Muscle of leg (tissue), 11 donors: ENCODE results near the gene PTP4A2. TPM values are rescaled to one million over a fixed set of nuclear protein-coding genes. Genes with fewer than 3 reads are reported as not detected.
A peak's percentile ranks its signal among the peaks of the same experiment; 100 is the strongest.

ENCODE experiments used
- DNase-seq: peaks from one replicate; pipeline ENCODE4 v3.0.0; 2013
- H3K27ac ChIP-seq: one replicate; pipeline ENCODE4 v1.5.1; 2013; ENCODE audit warnings: mild to moderate bottlenecking, low read length, control low read depth
- H3K27me3 ChIP-seq: one replicate; pipeline ENCODE4 v1.6.1; 2013; ENCODE audit warnings: low read length; ENCODE audit not compliant: control insufficient read depth, insufficient read depth
- H3K36me3 ChIP-seq: one replicate; pipeline ENCODE4 v1.6.1; 2013; ENCODE audit warnings: low read length; ENCODE audit not compliant: control insufficient read depth, insufficient read depth
- H3K4me1 ChIP-seq: one replicate; pipeline ENCODE4 v1.6.1; 2013; ENCODE audit warnings: low read length; ENCODE audit not compliant: control insufficient read depth, insufficient read depth
- H3K4me3 ChIP-seq: one replicate; pipeline ENCODE4 v1.5.1; 2013; ENCODE audit warnings: low read length, control low read depth
- H3K9me3 ChIP-seq: replicated peaks from 2 replicates; pipeline ENCODE4 v1.6.1; 2013; ENCODE audit warnings: low read depth, low read length; ENCODE audit not compliant: control insufficient read depth
- WGBS: methylation state at CpG from one replicate; pipeline ENCODE4 v1.1.5; 2013; ENCODE audit warnings: missing lambda C conversion rate; ENCODE audit not compliant: insufficient coverage; 5-methylcytosine and 5-hydroxymethylcytosine counted together
- polyA plus RNA-seq, 8 donors: library from polyadenylated mRNA; unstranded; fragments of 120-200 nt; gene quantifications; one replicate each; pipeline versions ENCODE4 v1.2.1 to v1.2.3, GENCODE V29; 2013; ENCODE audit warnings: inconsistent platforms in 1 of 8, low replicate concordance in 1 of 8; ENCODE audit not compliant: insufficient read length in 8 of 8, insufficient read depth in 1 of 8
- total RNA-seq: library from RNA; stranded (reverse); fragments of 120-200 nt; gene quantifications from one replicate; pipeline ENCODE4 v1.2.4, GENCODE V29; 2013

The PTP4A2 gene
- total and polyA plus RNA-seq, 9 donors, result 147 to 260 (median 203) TPM

- H3K4me1 ChIP-seq, result peaks cover 31% of the 10 kb centered on the region
- H3K4me3 ChIP-seq, result peak overlapping the region; percentile 86
- no peak for DNase-seq
- no CpG with 5 or more reads among the region's 2 CpGs for whole genome bisulfite sequencing
- peak overlapping the region; percentile 94 for H3K27ac ChIP-seq
- no peaks in the 10 kb centered on the region for H3K36me3 ChIP-seq
- no peaks in the 10 kb centered on the region for H3K9me3 ChIP-seq
- H3K27me3 ChIP-seq, result no peaks in the 10 kb centered on the region
These were observed 1.2 kb downstream of the PTP4A2 start for GRCh38 chr1:31936981-31937299.

GRCh38 chr1:31936278-31936980, 1.7 kb downstream of the PTP4A2 start:
- Histone ChIP-seq H3K9me3 (no peaks in the 10 kb centered on the region), H3K27me3 (no peaks in the 10 kb centered on the region), H3K4me3 (peak overlapping the region; percentile 86), H3K36me3 (no peaks in the 10 kb centered on the region), H3K27ac (peak overlapping the region; percentile 94), H3K4me1 (peaks cover 31% of the 10 kb centered on the region)
- WGBS, result 13% methylated on average over 2 of the region's 8 CpGs
- DNase-seq, result peak; percentile 54

GRCh38 chr1:31934706-31935629, 3.2 kb downstream of the PTP4A2 start:
- H3K4me1 ChIP-seq, result peaks cover 30% of the 10 kb centered on the region
- no peaks in the 10 kb centered on the region for H3K27me3 ChIP-seq
- WGBS, result 21% methylated on average over 3 of the region's 8 CpGs
- no peak for DNase-seq
- H3K4me3 ChIP-seq, result no peak overlapping the region
- H3K27ac ChIP-seq, result peak overlapping the region; percentile 54
- no peaks in the 10 kb centered on the region for H3K9me3 ChIP-seq
- no peaks in the 10 kb centered on the region for H3K36me3 ChIP-seq

GRCh38 chr1:31932491-31933316, 5.5 kb downstream of the PTP4A2 start:
- peaks cover 2% of the 10 kb centered on the region for H3K36me3 ChIP-seq
- no peak overlapping the region for H3K4me3 ChIP-seq
- H3K4me1 ChIP-seq, result peaks cover 19% of the 10 kb centered on the region
- WGBS, result no CpG with 5 or more reads among the region's 6 CpGs
- no peak for DNase-seq
- H3K27ac ChIP-seq, result peak overlapping the region; percentile 70
- no peaks in the 10 kb centered on the region for H3K9me3 ChIP-seq
- no peaks in the 10 kb centered on the region for H3K27me3 ChIP-seq

- Histone ChIP-seq H3K4me3 (no peak overlapping the region), H3K4me1 (peaks cover 23% of the 10 kb centered on the region), H3K27ac (peak overlapping the region; percentile 70), H3K27me3 (no peaks in the 10 kb centered on the region), H3K36me3 (peaks cover 2% of the 10 kb centered on the region), H3K9me3 (no peaks in the 10 kb centered on the region)
- DNase-seq, result no peak
- WGBS, result no CpG with 5 or more reads among the region's 2 CpGs
These were observed 6.5 kb downstream of the PTP4A2 start for GRCh38 chr1:31931593-31932225.

GRCh38 chr1:31930836-31931592, 7.2 kb downstream of the PTP4A2 start:
- no CpG with 5 or more reads among the region's 7 CpGs for WGBS
- peak overlapping the region; percentile 59 for H3K27ac ChIP-seq

GRCh38 chr1:31927661-31927980, 10.5 kb downstream of the PTP4A2 start:
- Histone ChIP-seq H3K4me3 (no peak overlapping the region), H3K9me3 (no peaks in the 10 kb centered on the region), H3K36me3 (peaks cover 2% of the 10 kb centered on the region), H3K4me1 (peaks cover 9% of the 10 kb centered on the region), H3K27ac (no peak overlapping the region), H3K27me3 (no peaks in the 10 kb centered on the region)
- no CpG with 5 or more reads among the region's 3 CpGs for WGBS
- no peak for DNase-seq

More at GRCh38 chr1:31930836-31931592, 7.2 kb downstream of the PTP4A2 start:
- no peaks in the 10 kb centered on the region for H3K27me3 ChIP-seq
- H3K4me3 ChIP-seq, result no peak overlapping the region
- H3K4me1 ChIP-seq, result peaks cover 22% of the 10 kb centered on the region
- H3K36me3 ChIP-seq, result peaks cover 2% of the 10 kb centered on the region
- no peak for DNase-seq
- H3K9me3 ChIP-seq, result no peaks in the 10 kb centered on the region

- no peaks in the 10 kb centered on the region for H3K27me3 ChIP-seq
- no peak overlapping the region for H3K27ac ChIP-seq
- H3K4me3 ChIP-seq, result no peak overlapping the region
- no peaks in the 10 kb centered on the region for H3K9me3 ChIP-seq
- DNase-seq, result no peak
- H3K4me1 ChIP-seq, result peaks cover 7% of the 10 kb centered on the region
- WGBS, result 79% methylated on average over 3 of the region's 8 CpGs
- peaks cover 2% of the 10 kb centered on the region for H3K36me3 ChIP-seq
These were observed 11.1 kb downstream of the PTP4A2 start for GRCh38 chr1:31926853-31927660.

- no CpG with 5 or more reads among the region's 2 CpGs for WGBS
- no peak overlapping the region for H3K4me3 ChIP-seq
- H3K9me3 ChIP-seq, result no peaks in the 10 kb centered on the region
- peaks cover 7% of the 10 kb centered on the region for H3K4me1 ChIP-seq
- DNase-seq, result no peak
- peaks cover 2% of the 10 kb centered on the region for H3K36me3 ChIP-seq
- no peaks in the 10 kb centered on the region for H3K27me3 ChIP-seq
- no peak overlapping the region for H3K27ac ChIP-seq
These were observed 11.9 kb downstream of the PTP4A2 start for GRCh38 chr1:31926252-31926651.
